Esophagus muscularis mucosa (tissue), 4 donors: ENCODE results near the gene TTC39A. TPM values are rescaled to one million over a fixed set of nuclear protein-coding genes. Genes with fewer than 3 reads are reported as not detected.

Experiments used
- DNase-seq: peaks from one replicate; pipeline ENCODE4 v3.0.0-alpha.2; 2017; ENCODE audit errors: extremely low spot score
- H3K27ac ChIP-seq, 4 donors: fragments of 200-600 bp; sonication (generic); replicated peaks in 1 of 4; 1 replicate in 3 of 4; 2 replicates in 1 of 4; pipeline ENCODE4 v1.5.1; 2016 to 2019; ENCODE audit warnings: mild to moderate bottlenecking in 1 of 4
- H3K27me3 ChIP-seq, 4 donors: fragments of 200-600 bp; sonication (generic); one replicate each; pipeline versions ENCODE4 v1.5.1 to v1.6.0; 2016 to 2019
- H3K36me3 ChIP-seq, 4 donors: fragments of 200-600 bp; sonication (generic); one replicate each; pipeline ENCODE4 v1.5.1; 2016 to 2019
- H3K4me1 ChIP-seq, 4 donors: fragments of 200-600 bp; sonication (generic); one replicate each; pipeline ENCODE4 v1.5.1; 2016 to 2019
- H3K4me3 ChIP-seq, 4 donors: fragments of 200-600 bp; sonication (generic); 1 replicate in 2 of 4; 2 replicates in 2 of 4; pipeline ENCODE4 v1.5.1; 2016 to 2019; ENCODE audit warnings: mild to moderate bottlenecking in 4 of 4, moderate library complexity in 1 of 4
- H3K9me3 ChIP-seq, 4 donors: fragments of 200-600 bp; sonication (generic); 1 replicate in 3 of 4; 2 replicates in 1 of 4; pipeline ENCODE4 v1.5.1; 2016 to 2019
- CTCF ChIP-seq, 3 experiments: fragments of 200-600 bp in 2 of 3; fragments of 450-650 bp in 1 of 3; sonication (generic) in 2 of 3; IDR thresholded peaks; one replicate each; pipeline ENCODE4 v1.5.1; 2017 to 2019; ENCODE audit warnings: antibody characterized with exemption in 3 of 3, mild to moderate bottlenecking in 2 of 3, moderate library complexity in 1 of 3
- EP300 ChIP-seq: sonication (generic); formaldehyde crosslinking; IDR thresholded peaks from one replicate; pipeline ENCODE4 v1.6.1; 2017; ENCODE audit warnings: antibody characterized with exemption
- POLR2A ChIP-seq: fragments of 450-650 bp; IDR thresholded peaks from one replicate; pipeline ENCODE4 v1.6.1; 2017; ENCODE audit warnings: antibody characterized with exemption, moderate library complexity, mild to moderate bottlenecking, low read depth
- POLR2AphosphoS5 ChIP-seq, 2 donors: sonication (generic); formaldehyde crosslinking; IDR thresholded peaks; one replicate each; pipeline ENCODE4 v1.6.1; 2017; ENCODE audit warnings: antibody characterized with exemption in 2 of 2
- WGBS: methylation state at CpG from one replicate; pipeline ENCODE4 v1.1.5; 2018; 5-methylcytosine and 5-hydroxymethylcytosine counted together
- intact Hi-C: fragments of 100-400 bp; cut with DNase I; formaldehyde crosslinking; loops from one replicate; pipeline ENCODE4 v1.15.1; 2023
- total RNA-seq, 4 donors: library from RNA; depleted of rRNA; stranded (reverse); fragments of >200 nt; gene quantifications; one replicate each; pipeline versions ENCODE4 v1.1.0 to v1.2.1, GENCODE V29; 2016

The TTC39A gene
- total RNA-seq, 4 donors from 2014 or later = 0.17 to 2.5 (median 0.52) TPM; not detected in 1

GRCh38 chr1:51310871-51311613 is 19.3 kb downstream of the TTC39A start:
- no peaks in the 10 kb centered on the region for H3K9me3 ChIP-seq
- H3K27me3 ChIP-seq = no peaks in the 10 kb centered on the region

GRCh38 chr1:51309291-51309690 is 21.1 kb downstream of the TTC39A start:
- no peak for DNase-seq
- 85% methylated on average over 8 of the region's 8 CpGs for WGBS
- intact Hi-C loops = no loop called here
- no peak for TF ChIP-seq EP300
- no peak for TF ChIP-seq POLR2AphosphoS5 (IDR thresholded peaks at IDR 0.05)
- no peak for TF ChIP-seq CTCF (IDR thresholded peaks at IDR 0.05)
- TF ChIP-seq POLR2A = no peak
- Histone ChIP-seq H3K9me3 (no peaks in the 10 kb centered on the region), H3K27me3 (no peaks in the 10 kb centered on the region), H3K36me3 (no peaks in the 10 kb centered on the region), H3K27ac (no peak overlapping the region), H3K4me1 (peaks cover 0 to 6% (median 1%) of the 10 kb centered on the region in 4 donors), H3K4me3 (no peak overlapping the region)

More at GRCh38 chr1:51310871-51311613, 19.3 kb downstream of the TTC39A start:
- Histone ChIP-seq H3K27ac (no peak overlapping the region), H3K36me3 (no peaks in the 10 kb centered on the region), H3K4me1 (peaks cover 0 to 9% (median 4%) of the 10 kb centered on the region in 4 donors), H3K4me3 (no peak overlapping the region)
- TF ChIP-seq POLR2AphosphoS5 (IDR thresholded peaks at IDR 0.05) (no peak), EP300 (no peak), CTCF (IDR thresholded peaks at IDR 0.05) (no peak), POLR2A (no peak)
- no peak for DNase-seq
- intact Hi-C loops = no loop called here
- WGBS = 76% methylated on average over 7 of the region's 15 CpGs

- no peaks in the 10 kb centered on the region for H3K36me3 ChIP-seq
- TF ChIP-seq EP300 (no peak), POLR2AphosphoS5 (IDR thresholded peaks at IDR 0.05) (no peak), CTCF (IDR thresholded peaks at IDR 0.05) (no peak), POLR2A (no peak)
- intact Hi-C loops = no loop called here
- H3K27ac ChIP-seq = no peak overlapping the region
- no peak for DNase-seq
- no peaks in the 10 kb centered on the region for H3K27me3 ChIP-seq
- no peak overlapping the region for H3K4me3 ChIP-seq
- H3K4me1 ChIP-seq = peaks cover 0 to 3% (median 0%) of the 10 kb centered on the region in 4 donors
- no peaks in the 10 kb centered on the region for H3K9me3 ChIP-seq
- 90% methylated on average over 6 of the region's 6 CpGs for WGBS
Observed at GRCh38 chr1:51308636-51309035, 21.7 kb downstream of the TTC39A start.

- Histone ChIP-seq H3K4me3 (no peak overlapping the region), H3K27me3 (no peaks in the 10 kb centered on the region), H3K27ac (no peak overlapping the region), H3K36me3 (no peaks in the 10 kb centered on the region), H3K9me3 (no peaks in the 10 kb centered on the region), H3K4me1 (peaks cover 0 to 4% (median 0%) of the 10 kb centered on the region in 4 donors)
- WGBS = 76% methylated on average over 5 of the region's 5 CpGs
- no peak for DNase-seq
- no peak for TF ChIP-seq POLR2A
- no peak for TF ChIP-seq CTCF (IDR thresholded peaks at IDR 0.05)
- TF ChIP-seq EP300 = no peak
- no peak for TF ChIP-seq POLR2AphosphoS5 (IDR thresholded peaks at IDR 0.05)
- intact Hi-C loops = no loop called here
Observed at GRCh38 chr1:51306950-51307349, 23.4 kb downstream of the TTC39A start.

GRCh38 chr1:51305371-51305823 is 25.0 kb downstream of the TTC39A start:
- Histone ChIP-seq H3K4me3 (no peak overlapping the region), H3K4me1 (peaks cover 0 to 4% (median 0%) of the 10 kb centered on the region in 4 donors), H3K9me3 (no peaks in the 10 kb centered on the region), H3K36me3 (no peaks in the 10 kb centered on the region), H3K27ac (no peak overlapping the region), H3K27me3 (no peaks in the 10 kb centered on the region)
- no CpG with 5 or more reads among the region's 4 CpGs for WGBS
- no peak for DNase-seq
- intact Hi-C loops = no loop called here
- no peak for TF ChIP-seq POLR2AphosphoS5 (IDR thresholded peaks at IDR 0.05)
- no peak for TF ChIP-seq CTCF (IDR thresholded peaks at IDR 0.05)
- no peak for TF ChIP-seq POLR2A
- TF ChIP-seq EP300 = no peak
